Peyer's patch (tissue), 4 donors: ENCODE results near the gene NPTX1.

Source experiments
- POLR2A ChIP-seq, 2 donors: fragments of 450-650 bp; IDR thresholded peaks; one replicate each; pipeline ENCODE4 v1.5.1; 2017; ENCODE audit warnings: antibody characterized with exemption in 2 of 2, mild to moderate bottlenecking in 2 of 2, moderate library complexity in 2 of 2
- TF ChIP-seq, protein P1 (sequence below), 6 experiments: fragments of 450-650 bp in 4 of 6; fragments of 200-600 bp in 2 of 6; sonication (generic) in 1 of 6; IDR thresholded peaks; one replicate each; pipeline ENCODE4 v1.5.1; 2017 to 2019; ENCODE audit warnings: antibody characterized with exemption in 6 of 6, mild to moderate bottlenecking in 3 of 6, moderate library complexity in 1 of 6

DNA sequence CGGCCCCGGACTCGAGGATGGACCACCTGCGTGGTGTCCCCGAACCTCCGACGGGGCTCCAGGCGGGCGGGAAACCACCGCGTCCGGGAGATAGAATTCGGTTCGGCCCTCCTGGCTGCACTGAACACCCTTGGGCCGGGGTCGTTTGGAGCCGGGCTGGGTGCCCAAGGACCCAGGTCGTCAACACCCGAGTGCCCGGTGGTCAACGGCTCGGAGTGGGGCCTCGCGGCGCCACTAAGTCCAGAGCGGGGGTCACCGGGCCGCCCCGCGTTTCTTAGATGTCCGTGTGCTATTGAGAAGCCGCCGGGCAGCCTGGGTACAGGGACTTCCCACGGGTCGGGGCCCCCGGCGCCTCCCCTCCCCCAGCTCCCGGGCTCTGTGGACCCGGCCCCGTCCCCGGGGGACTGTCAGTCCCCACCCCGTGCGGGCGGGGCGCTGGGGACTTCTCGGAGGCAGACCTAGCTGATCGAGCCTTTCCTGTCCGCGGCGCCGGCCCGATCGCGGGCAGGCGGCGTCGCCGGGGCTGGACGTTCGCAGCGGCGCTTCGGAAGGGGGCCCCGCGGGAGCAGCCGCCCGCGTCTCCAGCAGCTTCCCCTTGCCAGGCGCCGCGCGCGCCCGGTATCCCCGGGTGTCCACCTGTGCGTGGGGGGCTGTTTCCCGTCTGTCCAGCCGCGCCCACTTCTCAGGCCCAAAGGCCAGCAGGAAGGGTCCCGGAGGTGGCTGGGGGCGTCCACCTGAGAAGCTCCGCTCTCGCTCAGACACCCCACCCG, 655 bp upstream of the NPTX1 start:
- no peak for TF ChIP-seq POLR2A (IDR thresholded peaks at IDR 0.05)
- TF ChIP-seq, protein P1, sequence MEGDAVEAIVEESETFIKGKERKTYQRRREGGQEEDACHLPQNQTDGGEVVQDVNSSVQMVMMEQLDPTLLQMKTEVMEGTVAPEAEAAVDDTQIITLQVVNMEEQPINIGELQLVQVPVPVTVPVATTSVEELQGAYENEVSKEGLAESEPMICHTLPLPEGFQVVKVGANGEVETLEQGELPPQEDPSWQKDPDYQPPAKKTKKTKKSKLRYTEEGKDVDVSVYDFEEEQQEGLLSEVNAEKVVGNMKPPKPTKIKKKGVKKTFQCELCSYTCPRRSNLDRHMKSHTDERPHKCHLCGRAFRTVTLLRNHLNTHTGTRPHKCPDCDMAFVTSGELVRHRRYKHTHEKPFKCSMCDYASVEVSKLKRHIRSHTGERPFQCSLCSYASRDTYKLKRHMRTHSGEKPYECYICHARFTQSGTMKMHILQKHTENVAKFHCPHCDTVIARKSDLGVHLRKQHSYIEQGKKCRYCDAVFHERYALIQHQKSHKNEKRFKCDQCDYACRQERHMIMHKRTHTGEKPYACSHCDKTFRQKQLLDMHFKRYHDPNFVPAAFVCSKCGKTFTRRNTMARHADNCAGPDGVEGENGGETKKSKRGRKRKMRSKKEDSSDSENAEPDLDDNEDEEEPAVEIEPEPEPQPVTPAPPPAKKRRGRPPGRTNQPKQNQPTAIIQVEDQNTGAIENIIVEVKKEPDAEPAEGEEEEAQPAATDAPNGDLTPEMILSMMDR (IDR thresholded peaks at IDR 0.05), result no peak
